ENCODE data around the gene SPRY4. TPM values are rescaled to one million over a fixed set of nuclear protein-coding genes. Genes with fewer than 3 reads are reported as not detected.
A peak's percentile ranks its signal among the peaks of the same experiment; 100 is the strongest.

SPRY4 gene
- polyA plus RNA-seq, 4 donors: 32.5 to 36.5 (median 34.0) TPM

DNA sequence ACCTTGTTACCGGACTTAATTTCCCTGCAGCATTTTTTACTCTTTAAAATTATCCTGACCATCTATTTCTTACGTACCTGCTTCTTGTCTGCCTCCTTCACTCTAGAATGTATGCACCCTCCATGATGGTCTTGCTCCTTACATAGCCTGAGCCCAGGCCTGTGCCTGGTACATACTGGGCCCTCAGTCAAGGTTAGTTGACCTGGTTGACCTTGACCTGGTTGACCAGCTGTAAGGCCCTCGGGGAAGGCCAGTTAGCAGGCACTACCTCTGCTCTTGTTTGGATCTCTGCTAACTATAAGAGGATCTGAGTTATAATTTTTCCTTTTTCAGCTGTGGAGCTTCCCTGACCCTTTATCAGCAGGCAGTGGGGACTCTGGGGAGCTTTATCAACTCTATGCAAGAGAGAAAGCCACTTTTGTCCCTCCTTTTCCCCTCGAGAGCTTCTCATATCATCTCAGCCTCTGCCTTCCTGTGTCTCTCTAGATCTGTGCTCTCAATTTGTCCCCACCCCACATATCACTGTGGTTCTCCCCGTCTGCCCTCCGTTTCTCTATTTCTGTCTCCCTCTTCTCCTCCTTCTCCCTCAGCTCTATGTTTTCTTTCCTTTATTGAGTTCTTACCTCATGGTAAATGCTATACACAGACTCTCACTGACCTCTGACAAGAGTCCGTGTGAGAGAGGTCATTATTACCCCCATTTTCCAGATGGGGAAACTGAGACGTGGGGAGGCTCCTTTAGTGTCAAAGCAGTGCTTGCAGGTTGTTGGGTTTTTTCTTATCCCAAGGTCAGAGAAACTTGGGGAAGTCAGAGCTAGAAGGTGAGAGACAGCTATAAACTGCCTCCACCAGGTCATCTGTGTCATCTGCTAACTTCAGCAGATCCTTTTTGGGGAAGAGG is 28.6 kb downstream of the SPRY4 start:
- DNase-seq (ENCODE audit: low read depth in 4 of 4, low spot score in 3 of 4): no peak

DNA sequence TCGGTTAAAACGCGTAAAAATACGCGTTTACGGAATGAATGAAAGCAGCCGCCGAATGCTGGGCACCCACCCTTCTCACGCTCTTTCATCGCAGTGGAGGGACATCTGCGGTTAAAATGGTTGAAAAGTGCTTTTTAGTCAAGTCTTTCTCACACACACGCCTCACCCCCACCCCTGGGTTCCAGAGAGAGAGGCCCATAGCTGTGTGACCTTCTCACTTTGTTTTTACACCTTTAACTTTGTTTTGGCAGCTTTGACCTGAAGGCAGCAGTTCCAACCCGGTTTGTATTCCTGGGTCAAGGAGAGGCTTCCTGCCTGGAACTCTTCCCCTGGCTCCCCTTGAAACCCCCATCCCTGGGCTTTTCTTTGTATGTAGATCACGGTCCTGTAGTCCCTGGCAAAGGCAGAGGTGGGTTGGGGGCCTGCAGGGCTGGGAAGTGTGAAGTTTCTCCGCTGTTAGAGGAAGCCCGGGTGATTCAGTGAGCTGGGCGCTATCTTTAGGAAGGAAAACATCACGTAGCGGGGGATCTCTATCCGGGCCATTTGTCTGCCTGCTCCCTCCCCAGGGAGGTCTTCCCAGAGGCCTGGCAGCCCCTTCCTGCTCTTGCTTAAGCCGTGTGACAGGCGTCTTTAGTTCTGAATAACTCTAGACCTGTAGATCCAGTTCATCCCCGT is 29.6 kb downstream of the SPRY4 start:
- DNase-seq (ENCODE audit: low read depth in 4 of 4, low spot score in 3 of 4): no peak

DNA sequence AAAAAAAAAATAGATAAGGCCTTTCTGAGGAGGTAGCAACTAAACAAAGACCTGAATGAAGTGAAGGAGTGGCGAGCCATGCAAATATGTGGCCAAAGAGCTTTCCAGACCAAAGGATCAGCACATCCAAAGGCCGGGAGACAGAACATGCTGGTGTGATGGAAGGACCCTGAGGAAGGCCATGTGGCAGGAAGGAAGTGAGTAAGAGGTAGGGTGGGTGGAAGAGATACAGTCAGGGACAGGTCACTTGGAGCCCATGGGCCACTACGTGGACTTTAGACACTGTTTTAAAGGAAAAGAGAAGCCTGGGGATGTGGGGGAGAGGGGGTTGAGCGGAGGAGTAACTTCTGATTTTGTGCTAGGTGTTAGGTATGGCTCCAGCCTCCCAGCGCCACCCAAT is 31.3 kb downstream of the SPRY4 start:
- no peak for DNase-seq (ENCODE audit: low read depth in 4 of 4, low spot score in 3 of 4)

DNA sequence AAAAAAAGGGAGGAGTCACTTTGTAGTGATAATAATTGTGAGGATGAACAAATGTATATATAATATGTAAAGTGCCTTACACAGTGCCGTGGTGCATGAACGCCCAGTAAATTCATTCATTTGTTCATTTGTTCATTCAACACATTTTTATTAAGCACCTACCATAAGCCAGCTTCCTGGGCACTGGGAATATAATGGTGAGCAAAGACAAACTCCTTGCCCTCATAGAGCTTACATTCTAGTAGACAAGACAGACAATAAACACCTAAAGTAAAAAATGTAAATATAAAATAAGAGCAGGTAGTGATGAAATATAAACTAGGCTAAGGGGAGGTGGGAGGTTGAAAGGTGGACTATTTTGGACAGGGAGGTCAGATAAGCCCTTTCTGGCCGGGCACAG is 32.0 kb downstream of the SPRY4 start:
- no peak for DNase-seq (ENCODE audit: low read depth in 4 of 4, low spot score in 3 of 4)

DNA sequence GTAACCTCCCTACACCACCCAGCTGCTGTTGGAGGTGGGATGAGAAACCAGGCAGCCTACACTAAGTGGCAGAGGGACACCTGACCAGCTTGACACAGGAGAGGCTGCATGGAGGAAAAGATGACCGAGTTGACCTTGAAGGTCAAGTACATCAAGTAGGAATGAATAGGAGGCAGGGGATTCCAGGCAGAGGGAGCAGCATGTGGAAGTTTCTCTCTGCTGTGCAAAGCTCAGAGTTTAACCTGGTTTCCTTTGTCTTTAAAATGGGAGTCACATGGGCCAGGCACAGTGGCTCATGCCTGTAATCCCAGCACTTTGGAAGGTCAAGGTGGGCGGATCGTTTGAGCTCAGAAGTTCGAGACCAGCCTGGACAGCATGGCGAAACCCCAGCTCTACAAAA is 32.6 kb downstream of the SPRY4 start:
- DNase-seq (ENCODE audit: low read depth in 4 of 4, low spot score in 3 of 4): no peak

GRCh38 chr5:142290577-142291299 is 34.1 kb downstream of the SPRY4 start:
- DNase-seq (ENCODE audit: low read depth in 4 of 4, low spot score in 3 of 4): no peak

DNA sequence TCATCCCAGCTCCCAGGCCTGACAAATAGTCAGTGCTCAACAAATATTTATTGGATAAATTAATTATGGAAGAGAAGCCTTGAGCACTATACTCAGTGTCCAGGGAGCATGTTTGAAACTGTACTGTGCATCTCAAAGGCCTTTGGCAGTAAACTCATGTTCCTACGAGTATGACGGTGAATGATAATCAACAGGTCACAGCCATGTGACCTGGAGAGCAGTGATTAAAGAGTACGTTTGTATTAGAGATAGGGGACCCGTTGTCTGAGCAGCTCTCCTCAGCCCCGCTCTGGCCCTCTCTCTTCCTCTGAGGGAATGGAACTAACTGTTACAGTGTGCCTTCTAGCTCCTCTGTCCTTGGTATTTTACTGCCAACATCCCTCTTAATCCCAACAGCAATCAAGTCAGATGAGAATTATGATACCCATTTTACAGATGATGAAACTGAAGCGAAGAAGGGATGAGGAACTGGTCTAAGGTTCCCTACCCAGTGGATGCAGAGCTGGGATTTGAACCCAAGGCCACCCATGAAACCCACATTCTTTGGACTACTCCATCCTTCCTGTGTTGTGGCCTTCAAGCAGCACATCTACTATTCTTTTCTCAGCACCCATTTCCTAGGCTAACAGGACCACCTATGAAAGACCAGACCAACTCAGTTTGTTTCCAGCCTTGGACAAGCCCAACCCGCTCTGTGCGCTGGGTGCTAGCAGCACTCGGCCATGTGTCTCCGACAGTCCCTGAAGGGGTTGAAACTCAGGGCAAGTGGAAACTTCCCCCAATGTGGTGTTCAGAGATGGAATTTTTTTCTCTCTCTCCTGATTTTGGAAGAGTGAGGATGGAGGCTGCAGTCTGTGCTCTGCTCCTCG is 34.9 kb downstream of the SPRY4 start:
- DNase-seq (ENCODE audit: low read depth in 4 of 4, low spot score in 3 of 4): no peak

DNA sequence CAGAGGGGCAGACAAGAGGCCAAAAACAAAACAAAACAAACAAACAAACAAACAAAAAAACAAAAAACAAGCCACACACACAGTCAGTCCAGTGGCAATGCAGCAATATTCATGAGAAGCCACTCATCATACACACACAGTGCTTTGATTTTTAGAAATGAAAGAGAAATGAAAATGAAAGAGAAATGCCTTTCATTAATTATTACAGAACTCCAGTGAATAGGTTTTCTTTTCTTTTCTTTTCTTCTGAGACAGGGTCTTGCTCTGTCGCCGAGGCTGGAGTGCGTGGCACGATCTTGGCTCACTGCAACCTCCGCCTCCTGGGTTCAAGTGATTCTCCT is 36.9 kb downstream of the SPRY4 start:
- DNase-seq (ENCODE audit: low read depth in 4 of 4, low spot score in 3 of 4): no peak

GRCh38 chr5:142287096-142287972 is 37.5 kb downstream of the SPRY4 start:
- DNase-seq (ENCODE audit: low read depth in 4 of 4, low spot score in 3 of 4): no peak

- no peak for DNase-seq (ENCODE audit: low read depth in 4 of 4, low spot score in 3 of 4)
Measured at GRCh38 chr5:142286111-142286510, 38.7 kb downstream of the SPRY4 start.

GRCh38 chr5:142283304-142283703 is 41.5 kb downstream of the SPRY4 start:
- no peak for DNase-seq (ENCODE audit: low read depth in 4 of 4, low spot score in 3 of 4)

- DNase-seq (ENCODE audit: low read depth in 4 of 4, low spot score in 3 of 4): no peak
Measured at GRCh38 chr5:142281966-142282365, 42.9 kb downstream of the SPRY4 start.

DNA sequence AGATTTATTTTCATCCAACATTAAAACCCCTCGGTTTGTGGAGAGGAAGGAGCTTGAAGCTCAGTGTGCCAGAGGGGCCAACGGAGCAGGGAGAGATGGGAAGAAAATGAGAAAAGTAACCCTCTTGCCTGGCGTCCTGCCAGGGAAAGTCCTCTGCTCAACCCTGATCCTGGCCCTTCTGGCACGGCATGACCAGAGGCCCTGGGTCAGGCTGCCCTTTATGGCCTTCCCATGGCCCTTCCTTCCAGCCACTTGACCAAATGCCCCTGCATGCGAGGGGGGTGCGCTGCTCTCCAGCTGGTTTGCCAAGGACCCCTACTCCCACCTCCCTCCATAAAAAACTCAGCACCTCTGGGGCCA is 43.8 kb downstream of the SPRY4 start:
- DNase-seq (ENCODE audit: low read depth in 4 of 4, low spot score in 3 of 4): no peak

GRCh38 chr5:142280066-142281007 is 44.5 kb downstream of the SPRY4 start:
- peak in 2 of 4 donors; percentile 66 to 68 for DNase-seq (ENCODE audit: low read depth in 4 of 4, low spot score in 3 of 4)

DNA sequence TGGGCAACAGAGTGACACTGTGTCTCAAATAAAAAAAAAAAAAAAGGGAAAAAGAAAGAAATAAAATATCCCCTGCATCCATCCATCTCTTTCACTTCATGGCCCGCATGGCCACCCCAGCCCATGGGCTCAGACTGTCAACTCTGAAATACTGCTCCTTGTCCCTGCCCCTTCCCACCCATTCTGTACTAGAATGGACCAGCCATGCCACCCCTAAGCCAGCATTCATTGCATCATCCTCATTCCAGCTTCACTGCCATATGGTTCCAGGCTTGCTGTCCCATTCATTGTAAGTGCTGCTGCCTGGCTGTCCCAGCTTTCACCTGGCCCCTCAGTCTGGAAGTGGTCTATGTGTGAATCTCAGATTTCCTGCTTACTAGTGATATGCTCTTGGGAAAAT is 46.2 kb downstream of the SPRY4 start:
- no peak for DNase-seq (ENCODE audit: low read depth in 4 of 4, low spot score in 3 of 4)

GRCh38 chr5:142277796-142278195 is 47.0 kb downstream of the SPRY4 start:
- DNase-seq (ENCODE audit: low read depth in 4 of 4, low spot score in 3 of 4): peak in 1 of 4 donors; percentile 67

GRCh38 chr5:142276517-142276916 is 48.3 kb downstream of the SPRY4 start:
- no peak for DNase-seq (ENCODE audit: low read depth in 4 of 4, low spot score in 3 of 4)

DNA sequence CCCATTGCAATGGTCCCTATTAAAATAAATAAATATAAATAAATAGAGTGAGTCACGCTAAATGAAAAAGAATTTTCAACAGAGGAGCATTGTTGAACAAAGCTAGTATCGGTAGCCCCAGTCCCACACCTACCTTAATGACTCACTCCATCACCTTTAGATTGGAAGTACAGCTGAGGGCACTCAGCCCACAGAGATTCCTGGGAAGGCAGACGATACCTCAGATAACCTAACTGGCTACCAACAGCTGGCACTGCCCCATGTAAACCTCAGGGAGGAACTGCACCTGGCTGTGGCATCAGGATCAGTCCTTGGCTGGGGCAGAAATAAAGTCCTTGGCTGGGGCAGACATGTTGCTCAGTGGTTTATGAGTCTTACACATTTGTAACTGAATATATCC is 49.3 kb downstream of the SPRY4 start:
- no peak for DNase-seq (ENCODE audit: low read depth in 4 of 4, low spot score in 3 of 4)
